Effector CD8-positive, alpha-beta T cell (primary cell): ENCODE measurements around the gene ANKRD23.
A peak's percentile ranks its signal among the peaks of the same experiment; 100 is the strongest.
"Not testable (repeated sequence)": the region's sequence is repeated elsewhere in the genome, so short reads cannot be mapped to it uniquely, and the experiment has no call there.

Source experiments
- DNase-seq: peaks from one replicate; lab custom pipeline; 2025; lab: John Stamatoyannopoulos, UW

Gene ANKRD23

GRCh38 chr2:96816127-96816835, 27.5 kb downstream of the ANKRD23 start, which contains the start of gene CNNM3:
CNNM3 (plus strand) TSS chr2:96816268; CDS start chr2:96816278, 10 bp downstream.
- peak; percentile 89 for DNase-seq

- DNase-seq, result no peak
Measured at GRCh38 chr2:96815326-96816126, 28.3 kb downstream of the ANKRD23 start.

DNA sequence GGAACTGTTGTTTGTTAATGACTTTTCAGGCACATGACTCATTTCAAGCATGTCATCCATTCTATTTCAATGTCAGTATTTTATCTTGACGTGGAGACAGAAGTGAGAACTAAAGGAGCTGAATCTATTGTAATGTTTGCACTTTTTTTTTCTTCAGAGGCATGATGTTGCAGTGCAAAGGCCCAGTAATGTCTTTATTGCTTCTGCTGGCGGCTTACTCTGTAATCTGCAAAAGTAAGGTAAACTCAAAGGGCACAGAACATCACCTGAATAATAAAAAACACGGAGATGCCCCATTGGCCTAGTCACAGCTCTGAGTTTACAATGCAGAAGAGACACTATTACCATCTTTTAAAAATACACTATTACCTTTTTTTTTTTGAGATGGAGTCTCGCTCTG, 30.2 kb downstream of the ANKRD23 start:
- DNase-seq, result no peak

GRCh38 chr2:96811917-96812316, 31.9 kb downstream of the ANKRD23 start:
- DNase-seq, result no peak

DNA sequence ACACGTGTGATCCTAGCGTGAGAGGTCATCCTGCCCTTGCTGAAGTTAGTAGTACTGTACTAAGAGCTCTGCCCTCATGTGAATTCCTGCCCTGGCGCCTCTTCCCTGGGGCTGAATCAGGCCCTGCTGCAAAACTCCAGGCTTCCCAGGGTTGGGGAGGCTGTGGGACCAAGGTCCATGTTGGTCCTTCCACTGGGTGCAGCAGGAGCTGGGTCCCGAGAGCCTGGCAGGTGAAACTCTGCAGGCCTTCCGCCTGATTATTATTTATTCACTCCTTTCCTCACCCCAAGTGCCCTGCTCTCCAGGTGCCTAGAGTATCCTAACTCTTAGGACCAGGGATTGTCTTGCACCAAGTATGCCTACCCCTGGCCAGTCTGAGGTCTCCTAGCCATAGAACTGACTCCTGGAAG, 33.0 kb downstream of the ANKRD23 start:
- no peak for DNase-seq

DNA sequence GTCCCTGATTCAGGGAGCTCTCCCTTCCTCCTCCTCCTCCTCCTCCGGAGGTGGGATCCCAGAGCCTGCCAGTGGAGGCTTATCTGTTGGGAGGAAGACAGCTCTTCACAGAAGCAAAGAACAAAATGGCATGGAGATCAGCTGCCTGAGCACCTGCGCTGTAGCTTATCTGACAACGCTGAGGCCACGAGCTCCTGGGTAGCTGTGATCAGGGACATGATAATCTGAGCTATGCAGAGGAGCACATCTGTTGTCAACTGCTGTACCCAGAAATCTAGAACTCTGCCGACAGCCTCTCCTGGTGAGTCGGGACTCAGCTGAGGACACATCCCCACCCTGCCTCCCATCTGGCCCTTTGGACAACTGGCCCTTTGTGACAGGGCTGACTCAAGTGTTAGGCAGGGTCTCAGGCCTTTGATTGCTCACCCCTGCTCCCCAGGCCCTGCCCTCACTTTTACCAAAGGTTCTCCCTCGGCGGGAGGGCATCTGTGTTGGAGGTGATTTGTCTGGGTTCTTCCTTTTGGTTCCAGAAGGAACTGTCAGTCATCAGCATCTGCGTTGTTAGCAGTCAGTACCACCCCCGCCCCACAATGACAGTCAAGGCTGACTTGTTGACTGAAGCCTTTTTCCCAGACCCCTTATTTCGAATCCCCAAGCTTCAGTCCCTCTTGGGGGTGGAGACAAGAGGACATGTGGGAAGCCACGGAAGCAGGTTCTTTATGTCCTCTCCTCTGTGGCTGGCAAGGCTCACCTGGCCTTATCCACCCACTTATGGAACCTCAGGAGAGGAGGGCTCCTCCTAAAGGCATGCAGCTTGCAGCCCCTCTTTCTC, 33.7 kb downstream of the ANKRD23 start:
- no peak for DNase-seq

- no peak for DNase-seq
Measured at GRCh38 chr2:96809216-96809882, 34.5 kb downstream of the ANKRD23 start.

GRCh38 chr2:96808176-96808837, 35.5 kb downstream of the ANKRD23 start:
- no peak for DNase-seq

- no peak for DNase-seq
Measured at GRCh38 chr2:96807127-96807471, 36.7 kb downstream of the ANKRD23 start.

- DNase-seq, result no peak
Measured at GRCh38 chr2:96806468-96807126, 37.2 kb downstream of the ANKRD23 start.

DNA sequence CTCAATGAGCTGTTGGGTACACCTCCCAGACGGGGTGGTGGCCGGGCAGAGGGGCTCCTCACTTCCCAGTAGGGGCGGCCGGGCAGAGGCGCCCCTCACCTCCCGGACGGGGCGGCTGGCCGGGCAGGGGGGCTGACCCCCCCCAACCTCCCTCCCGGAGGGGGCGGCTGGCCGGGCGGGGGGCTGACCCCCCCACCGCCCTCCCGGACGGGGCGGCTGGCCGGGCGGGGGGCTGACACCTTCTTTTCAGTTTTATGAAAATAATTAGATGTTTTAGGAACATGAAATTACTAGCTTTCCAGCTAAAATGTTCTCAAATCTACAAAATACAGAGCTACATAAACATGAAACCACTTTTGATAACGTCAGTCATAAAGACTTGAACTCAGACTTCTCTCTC, 37.9 kb downstream of the ANKRD23 start:
- not testable (repeated sequence) for DNase-seq

DNA sequence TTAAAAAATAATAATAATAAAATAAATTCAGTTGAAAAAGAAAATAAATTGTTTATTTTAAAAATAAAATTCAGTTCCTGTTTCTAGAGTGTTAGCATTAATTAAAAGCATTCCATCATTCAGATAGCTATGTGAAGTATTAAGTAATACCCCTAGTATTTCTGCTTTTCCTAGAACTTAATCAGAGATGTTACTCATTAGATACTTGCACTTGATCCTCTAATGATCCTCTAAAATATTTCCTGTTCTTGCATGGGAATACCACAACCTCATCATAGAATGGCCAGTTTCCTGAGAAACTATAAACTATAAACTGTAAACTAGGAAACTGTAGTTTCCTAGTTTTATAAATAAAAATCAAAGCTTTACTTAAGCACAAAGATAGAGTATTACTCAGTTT, 38.8 kb downstream of the ANKRD23 start:
- no peak for DNase-seq

- DNase-seq, result no peak
Measured at GRCh38 chr2:96802721-96803120, 41.1 kb downstream of the ANKRD23 start.

- no peak for DNase-seq
Measured at GRCh38 chr2:96801786-96802595, 41.8 kb downstream of the ANKRD23 start.

DNA sequence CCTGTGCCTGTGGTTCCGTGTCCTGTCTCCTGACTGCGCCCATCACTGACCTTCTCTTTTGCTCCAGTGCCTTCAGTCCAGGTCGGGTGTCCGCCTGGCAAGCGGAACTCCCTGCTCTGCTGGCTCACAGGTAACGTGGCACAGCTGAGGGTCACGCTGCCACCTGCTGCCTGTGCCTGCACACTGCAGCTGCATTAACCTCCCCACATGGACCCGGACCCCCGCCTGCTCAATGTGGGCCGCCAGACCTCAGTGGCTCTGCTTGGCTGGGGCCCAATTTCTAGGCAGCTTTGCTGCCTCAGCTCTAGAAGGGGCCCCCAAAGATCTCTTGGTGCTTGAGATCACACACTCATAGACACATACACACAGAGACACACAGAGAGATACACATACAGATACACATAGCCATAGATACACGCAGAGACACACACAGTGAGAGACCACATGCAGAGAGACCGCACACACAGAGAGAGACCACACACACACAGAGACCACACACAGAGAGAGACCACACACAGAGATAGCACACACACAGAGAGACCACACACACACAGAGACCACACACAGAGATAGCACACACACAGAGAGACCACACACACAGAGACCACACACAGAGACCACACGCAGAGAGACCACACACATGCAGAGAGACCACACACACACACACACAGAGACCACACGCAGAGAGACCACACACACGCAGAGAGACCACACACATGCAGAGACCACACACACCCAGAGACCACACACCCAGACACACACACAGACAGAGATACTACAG, 42.6 kb downstream of the ANKRD23 start:
- DNase-seq, result peak; percentile 42

GRCh38 chr2:96800061-96801004, 43.5 kb downstream of the ANKRD23 start:
- DNase-seq, result no peak

DNA sequence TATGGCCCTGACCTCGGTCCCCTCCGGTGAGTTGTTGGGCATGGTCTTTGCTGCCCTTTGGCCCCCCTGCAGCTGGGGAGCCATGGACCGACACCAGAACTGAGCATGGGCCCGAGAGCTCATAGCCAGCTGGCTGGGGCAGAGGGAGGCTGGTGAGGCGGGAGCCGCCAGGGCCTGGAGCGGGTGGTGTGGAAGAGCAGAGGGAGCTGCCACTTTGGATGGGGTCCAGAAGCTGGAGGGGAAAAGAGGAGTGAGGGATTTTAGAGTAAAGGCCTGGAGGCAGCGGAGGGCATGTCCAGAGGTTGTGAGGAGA, 44.2 kb downstream of the ANKRD23 start:
- DNase-seq, result no peak
